WERI-Rb-1 (cell line): Measurements from ENCODE around the gene ACTG2.
"Not testable (repeated sequence)": the region's sequence is repeated elsewhere in the genome, so short reads cannot be mapped to it uniquely, and the experiment has no call there.

Source experiments
- DNase-seq: peaks from one replicate; pipeline ENCODE4 v3.0.0-alpha.2; 2020
- H3K27ac ChIP-seq: fragments of 250-450 bp; sonication (Bioruptor Pico); 2 replicates; pipeline ENCODE4 v1.5.1; 2020; ENCODE audit warnings: mild to moderate bottlenecking, moderate library complexity
- H3K27me3 ChIP-seq: fragments of 250-450 bp; sonication (Bioruptor Pico); 2 replicates; pipeline ENCODE4 v1.5.1; 2021; ENCODE audit warnings: mild to moderate bottlenecking, low read depth, moderate library complexity; ENCODE audit not compliant: insufficient read depth, severe bottlenecking
- H3K36me3 ChIP-seq: fragments of 250-450 bp; sonication (Bioruptor Pico); 2 replicates; pipeline ENCODE4 v1.5.1; 2020; ENCODE audit warnings: mild to moderate bottlenecking, moderate library complexity
- H3K4me3 ChIP-seq: 2 replicates; pipeline ENCODE4 v1.5.1; 2011; ENCODE audit warnings: low read depth, mild to moderate bottlenecking, control low read depth, low read length
- H3K9me3 ChIP-seq: fragments of 250-450 bp; sonication (Bioruptor Pico); 2 replicates; pipeline ENCODE4 v1.5.1; 2021; ENCODE audit warnings: mild to moderate bottlenecking, moderate library complexity; ENCODE audit not compliant: severe bottlenecking
- TF ChIP-seq, protein P1 (sequence below): IDR thresholded peaks from 2 replicates; pipeline ENCODE4 v1.5.1; 2011; ENCODE audit warnings: low read depth, mild to moderate bottlenecking, control low read depth, inconsistent platforms, low read length

Gene ACTG2

DNA sequence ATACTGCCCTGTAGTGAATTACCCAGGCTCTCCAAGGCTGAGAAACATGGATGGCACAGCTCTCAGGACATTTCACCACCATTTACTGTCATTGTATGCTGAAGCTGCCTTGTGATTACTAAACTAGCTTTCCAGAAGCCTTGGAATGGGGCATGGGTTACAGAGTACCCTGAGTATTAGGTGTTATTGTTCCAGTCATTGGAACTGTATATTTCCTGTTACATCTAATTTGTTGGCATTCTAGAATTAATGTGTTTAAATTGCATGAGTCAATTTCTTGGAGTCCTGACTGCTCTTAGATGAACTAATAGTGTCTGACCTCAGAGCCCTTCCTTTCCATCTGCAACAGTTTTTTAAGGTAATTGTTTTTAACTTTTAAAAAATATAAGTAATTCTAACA, 42.8 kb downstream of the ACTG2 start:
- Histone ChIP-seq H3K4me3 (no peak overlapping the region), H3K27ac (no peak overlapping the region), H3K9me3 (no peaks in the 10 kb centered on the region), H3K27me3 (no peaks in the 10 kb centered on the region), H3K36me3 (peaks cover 71% of the 10 kb centered on the region)
- no peak for DNase-seq
- TF ChIP-seq, protein P1, sequence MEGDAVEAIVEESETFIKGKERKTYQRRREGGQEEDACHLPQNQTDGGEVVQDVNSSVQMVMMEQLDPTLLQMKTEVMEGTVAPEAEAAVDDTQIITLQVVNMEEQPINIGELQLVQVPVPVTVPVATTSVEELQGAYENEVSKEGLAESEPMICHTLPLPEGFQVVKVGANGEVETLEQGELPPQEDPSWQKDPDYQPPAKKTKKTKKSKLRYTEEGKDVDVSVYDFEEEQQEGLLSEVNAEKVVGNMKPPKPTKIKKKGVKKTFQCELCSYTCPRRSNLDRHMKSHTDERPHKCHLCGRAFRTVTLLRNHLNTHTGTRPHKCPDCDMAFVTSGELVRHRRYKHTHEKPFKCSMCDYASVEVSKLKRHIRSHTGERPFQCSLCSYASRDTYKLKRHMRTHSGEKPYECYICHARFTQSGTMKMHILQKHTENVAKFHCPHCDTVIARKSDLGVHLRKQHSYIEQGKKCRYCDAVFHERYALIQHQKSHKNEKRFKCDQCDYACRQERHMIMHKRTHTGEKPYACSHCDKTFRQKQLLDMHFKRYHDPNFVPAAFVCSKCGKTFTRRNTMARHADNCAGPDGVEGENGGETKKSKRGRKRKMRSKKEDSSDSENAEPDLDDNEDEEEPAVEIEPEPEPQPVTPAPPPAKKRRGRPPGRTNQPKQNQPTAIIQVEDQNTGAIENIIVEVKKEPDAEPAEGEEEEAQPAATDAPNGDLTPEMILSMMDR: no peak

DNA sequence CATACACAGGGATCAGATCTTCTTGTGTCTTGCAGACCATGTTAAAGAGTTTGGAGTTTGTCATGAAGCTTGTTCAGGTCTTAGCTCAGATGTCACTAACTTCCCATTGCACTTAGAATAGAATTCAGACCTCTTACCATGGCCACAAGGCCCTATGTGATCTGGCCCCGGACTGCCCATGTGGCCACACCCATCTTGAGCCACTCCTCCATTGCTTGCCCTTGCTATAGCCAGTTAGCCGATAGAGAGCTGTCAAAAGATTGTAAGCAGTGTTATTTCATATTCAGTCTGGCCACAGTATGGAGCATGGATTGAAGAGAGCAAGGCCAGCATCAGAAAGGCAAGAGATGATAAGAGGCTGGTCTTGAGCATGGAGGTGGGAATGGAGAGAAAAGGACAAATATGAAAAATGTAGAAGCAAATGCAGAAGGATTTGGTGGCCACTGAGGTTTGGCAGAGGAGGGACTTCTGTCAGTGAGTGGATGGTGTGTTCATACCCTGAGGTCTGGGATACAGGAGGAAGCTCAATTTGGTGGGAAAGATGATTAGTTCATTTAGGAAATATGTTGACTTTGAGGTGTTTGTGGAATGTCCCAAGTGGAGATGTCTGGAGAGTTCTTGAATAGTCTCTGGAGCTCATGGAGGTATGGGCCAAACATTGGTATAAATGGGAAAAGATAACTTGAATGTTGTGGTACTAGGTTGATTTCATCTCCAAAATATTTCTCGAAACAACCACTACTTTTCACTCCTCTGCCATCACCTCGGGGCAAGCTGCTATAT, 44.5 kb downstream of the ACTG2 start:
- TF ChIP-seq, protein P1: no peak
- H3K4me3 ChIP-seq: no peak overlapping the region
- H3K27me3 ChIP-seq: no peaks in the 10 kb centered on the region

DNA sequence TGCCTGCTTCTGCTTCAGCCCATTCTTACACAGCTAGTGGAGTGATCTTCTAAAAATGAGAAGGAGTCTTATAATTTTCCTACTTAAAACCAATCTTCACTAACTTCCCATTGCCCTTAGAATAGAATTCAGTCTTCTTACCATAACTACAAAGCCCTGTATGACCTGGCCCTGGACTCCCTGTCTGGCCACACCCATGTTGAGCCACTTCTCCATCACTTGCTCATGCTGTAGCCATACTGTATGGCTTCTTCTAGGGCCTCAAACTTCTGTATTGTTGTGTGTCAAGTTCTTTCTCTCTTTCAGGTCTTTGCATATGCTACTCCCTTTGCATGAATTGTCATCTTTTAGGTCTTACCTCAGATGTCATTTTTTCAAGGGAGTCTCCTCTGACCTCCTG, 45.1 kb downstream of the ACTG2 start:
- TF ChIP-seq, protein P1: no peak
- no peak overlapping the region for H3K4me3 ChIP-seq
- H3K27me3 ChIP-seq: no peaks in the 10 kb centered on the region
- DNase-seq: no peak
- H3K9me3 ChIP-seq: no peaks in the 10 kb centered on the region
- peaks cover 59% of the 10 kb centered on the region for H3K36me3 ChIP-seq
- no peak overlapping the region for H3K27ac ChIP-seq

More for the DNA sequence above, 44.5 kb downstream of the ACTG2 start:
- no peak for DNase-seq
- Histone ChIP-seq H3K36me3 (peaks cover 65% of the 10 kb centered on the region), H3K9me3 (no peaks in the 10 kb centered on the region), H3K27ac (no peak overlapping the region)

DNA sequence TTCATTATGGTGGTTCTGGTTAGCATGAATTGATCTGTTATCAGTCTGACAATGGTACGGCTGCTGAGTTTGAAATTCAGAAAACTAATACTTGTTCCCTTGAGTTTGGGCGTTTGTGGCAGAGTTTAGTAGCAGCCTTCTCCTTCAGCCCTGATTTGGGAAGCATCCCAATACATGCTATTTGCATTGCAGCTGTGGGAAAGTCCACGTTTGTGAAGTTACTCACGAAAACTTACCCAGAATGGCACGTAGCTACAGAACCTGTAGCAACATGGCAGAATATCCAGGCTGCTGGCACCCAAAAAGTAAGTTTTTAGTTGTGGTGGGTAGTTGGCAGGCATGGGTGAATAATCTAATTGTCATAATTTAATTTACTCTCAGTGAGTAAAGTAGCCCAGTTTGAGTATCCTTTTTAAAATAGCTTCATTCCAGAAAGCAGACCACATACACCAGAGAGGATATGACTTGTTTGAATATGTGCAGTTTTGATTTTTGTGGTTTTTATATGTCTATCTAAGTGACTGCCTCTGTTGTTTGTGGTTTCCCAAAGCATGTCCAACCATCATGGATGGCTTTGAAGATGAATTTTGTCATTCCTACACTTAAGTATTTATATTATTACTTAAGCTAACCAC, 46.0 kb downstream of the ACTG2 start:
- peaks cover 53% of the 10 kb centered on the region for H3K36me3 ChIP-seq
- H3K9me3 ChIP-seq: no peaks in the 10 kb centered on the region
- DNase-seq: no peak
- no peak overlapping the region for H3K4me3 ChIP-seq
- no peaks in the 10 kb centered on the region for H3K27me3 ChIP-seq
- no peak overlapping the region for H3K27ac ChIP-seq
- TF ChIP-seq, protein P1: no peak

DNA sequence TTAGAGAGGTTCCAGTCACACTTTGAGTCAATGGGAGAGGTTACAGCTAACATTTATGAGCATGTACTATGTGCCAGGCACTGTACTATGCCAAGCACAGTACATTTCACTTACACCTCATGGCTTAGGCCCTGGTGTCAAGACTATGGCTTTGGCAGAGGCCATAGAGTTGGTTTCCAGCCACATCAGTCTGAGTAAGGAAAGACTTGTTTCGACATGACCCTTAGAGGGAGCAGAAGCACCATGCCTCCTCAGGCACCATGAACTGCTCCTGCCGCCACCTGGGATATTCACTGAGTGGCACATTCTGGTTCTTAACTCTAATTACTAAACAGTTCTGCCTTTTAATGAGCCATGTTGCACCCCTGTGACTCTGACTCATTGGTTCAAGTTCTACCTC, 46.6 kb downstream of the ACTG2 start:
- H3K4me3 ChIP-seq: no peak overlapping the region
- H3K9me3 ChIP-seq: no peaks in the 10 kb centered on the region
- peaks cover 53% of the 10 kb centered on the region for H3K36me3 ChIP-seq
- no peaks in the 10 kb centered on the region for H3K27me3 ChIP-seq
- DNase-seq: no peak
- TF ChIP-seq, protein P1: no peak
- H3K27ac ChIP-seq: no peak overlapping the region

DNA sequence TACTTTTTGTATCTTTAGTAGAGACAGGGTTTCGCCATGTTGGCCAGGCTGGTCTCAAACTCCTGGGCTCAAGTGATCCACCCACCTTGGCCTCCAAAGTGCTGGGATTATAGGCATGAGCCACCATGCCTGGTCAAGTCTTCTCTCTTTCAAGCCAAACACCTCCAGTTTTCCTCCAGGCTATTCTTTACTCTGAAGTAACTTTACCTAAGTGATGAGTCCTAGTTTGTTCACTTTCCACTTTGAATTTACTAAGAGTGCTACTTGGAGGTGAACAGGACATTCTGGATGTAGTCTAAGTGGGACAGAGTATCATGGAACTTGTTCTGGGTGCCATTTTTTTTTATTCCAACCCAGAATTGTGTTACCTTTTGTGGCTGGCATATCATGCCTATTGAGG, 47.3 kb downstream of the ACTG2 start:
- H3K27ac ChIP-seq, H3K27me3 ChIP-seq, H3K4me3 ChIP-seq, DNase-seq, H3K9me3 ChIP-seq: not testable (repeated sequence)
- peaks cover 56% of the 10 kb centered on the region for H3K36me3 ChIP-seq
